IPS-20b (cell line): ENCODE measurements around the gene ALDH3B1.

Experiments
- H3K27ac ChIP-seq: one replicate; pipeline ENCODE4 v1.5.1; 2013; ENCODE audit warnings: low read length
- H3K27me3 ChIP-seq: 2 replicates; pipeline ENCODE4 v1.6.1; 2013; ENCODE audit warnings: mild to moderate bottlenecking, low read length, inconsistent platforms; ENCODE audit not compliant: insufficient read depth
- H3K36me3 ChIP-seq: 2 replicates; pipeline ENCODE4 v1.6.1; 2013; ENCODE audit warnings: low read depth, mild to moderate bottlenecking, inconsistent platforms, low read length, moderate library complexity; ENCODE audit not compliant: insufficient read depth
- H3K4me1 ChIP-seq: 2 replicates; pipeline ENCODE4 v1.6.1; 2013; ENCODE audit warnings: mild to moderate bottlenecking, control low read depth, inconsistent platforms, low read length, moderate library complexity; ENCODE audit not compliant: insufficient read depth
- H3K4me3 ChIP-seq: 2 replicates; pipeline ENCODE4 v1.5.1; 2013; ENCODE audit warnings: mild to moderate bottlenecking, low read length, inconsistent platforms
- H3K9ac ChIP-seq: 2 replicates; pipeline ENCODE4 v1.6.1; 2013; ENCODE audit warnings: low read depth, mild to moderate bottlenecking, inconsistent platforms, low read length, moderate library complexity
- H3K9me3 ChIP-seq: 2 replicates; pipeline ENCODE4 v1.6.1; 2013; ENCODE audit warnings: mild to moderate bottlenecking, low read depth, low read length, inconsistent platforms; ENCODE audit not compliant: insufficient read depth

The ALDH3B1 gene

DNA sequence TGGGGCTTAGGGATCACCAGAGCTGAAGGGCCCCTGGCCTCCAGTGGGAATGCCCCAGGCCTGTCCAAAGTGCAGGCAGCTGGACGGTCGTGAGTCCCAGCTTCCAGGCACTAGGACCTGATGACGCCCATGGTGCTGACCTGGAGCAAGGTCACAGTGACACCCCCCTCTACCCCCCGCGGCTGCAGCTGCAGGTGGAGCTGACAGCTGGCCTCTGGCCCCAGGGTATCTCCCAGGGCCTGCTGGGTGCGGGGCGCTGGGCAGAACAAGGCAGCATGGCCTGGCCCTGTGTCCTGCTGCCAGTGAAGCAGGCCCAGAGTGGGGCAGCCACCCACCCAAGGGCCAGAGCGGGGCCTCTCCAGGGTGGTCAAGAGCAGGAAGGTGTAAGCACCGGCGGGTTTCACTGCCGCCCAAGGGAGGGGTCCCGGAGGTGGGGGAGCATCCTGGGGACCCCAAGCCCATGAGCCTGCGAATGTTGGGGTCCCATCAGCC lies 28.1 kb downstream of the ALDH3B1 start:
- Histone ChIP-seq H3K9me3 (no peaks in the 10 kb centered on the region), H3K27ac (no peak overlapping the region), H3K36me3 (peaks cover 21% of the 10 kb centered on the region), H3K4me3 (peak overlapping the region; percentile 64), H3K4me1 (peaks cover 4% of the 10 kb centered on the region; the same call in 1 of the 2 replicates), H3K27me3 (no peaks in the 10 kb centered on the region), H3K9ac (peak overlapping the region; percentile 39; the same call in 1 of the 2 replicates)

DNA sequence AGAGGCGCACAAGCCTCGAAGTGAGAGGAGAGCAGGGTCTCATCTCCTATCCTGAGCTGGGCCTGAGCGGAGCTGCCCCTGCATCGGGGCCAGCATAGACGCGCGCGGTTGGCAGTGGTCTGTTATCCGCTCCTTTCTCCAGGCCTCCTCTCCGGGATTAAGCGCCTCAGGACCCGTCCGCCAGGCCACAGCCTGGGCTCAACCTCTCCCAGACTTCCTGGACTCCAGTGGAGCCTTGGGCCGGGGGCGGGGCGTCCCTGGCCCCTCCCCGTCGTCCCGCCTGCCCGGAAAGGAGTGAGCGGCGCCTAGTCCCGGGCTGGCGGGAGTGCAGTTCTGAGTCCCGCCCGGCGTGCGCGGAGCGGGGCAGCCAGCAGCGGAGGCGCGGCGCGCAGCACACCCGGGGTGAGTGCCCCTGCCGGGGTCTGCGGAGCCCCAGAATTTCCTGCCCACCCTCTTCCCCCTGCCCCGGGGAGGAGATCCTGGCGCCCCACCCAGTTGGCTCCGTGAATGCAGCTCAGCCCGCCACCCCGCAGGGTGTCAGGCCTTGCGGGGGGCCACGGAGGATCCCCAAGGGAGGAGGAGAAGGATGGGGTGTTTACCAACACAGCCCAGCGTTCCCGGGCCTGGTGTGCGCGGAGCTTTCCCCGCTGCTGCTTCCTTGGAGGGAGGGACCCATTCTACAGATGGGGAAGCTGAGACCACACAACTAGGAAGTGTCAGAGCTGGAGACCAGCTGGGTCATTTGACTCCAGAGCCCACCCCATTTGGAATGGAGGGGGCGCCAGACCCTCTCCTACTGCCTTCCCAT lies 28.8 kb downstream of the ALDH3B1 start, which contains the start of gene TCIRG1:
Gene TCIRG1 (plus strand): TSS at position 308 of the 808 bp plus-strand sequence. CDS start 2,247 bp downstream, outside the sequence.
- peak within 1 kb of the TSS; percentile 39; the same call in 1 of the 2 replicates for H3K9ac ChIP-seq
- peak within 1 kb of the TSS; percentile 64 for H3K4me3 ChIP-seq
- peaks cover 15% of the 10 kb centered on the region for H3K36me3 ChIP-seq
- peak within 1 kb of the TSS; percentile 55 for H3K27ac ChIP-seq
- H3K9me3 ChIP-seq: no peaks in the 10 kb centered on the region
- H3K27me3 ChIP-seq: no peaks in the 10 kb centered on the region
- H3K4me1 ChIP-seq: peaks cover 4% of the 10 kb centered on the region; the same call in 1 of the 2 replicates

DNA sequence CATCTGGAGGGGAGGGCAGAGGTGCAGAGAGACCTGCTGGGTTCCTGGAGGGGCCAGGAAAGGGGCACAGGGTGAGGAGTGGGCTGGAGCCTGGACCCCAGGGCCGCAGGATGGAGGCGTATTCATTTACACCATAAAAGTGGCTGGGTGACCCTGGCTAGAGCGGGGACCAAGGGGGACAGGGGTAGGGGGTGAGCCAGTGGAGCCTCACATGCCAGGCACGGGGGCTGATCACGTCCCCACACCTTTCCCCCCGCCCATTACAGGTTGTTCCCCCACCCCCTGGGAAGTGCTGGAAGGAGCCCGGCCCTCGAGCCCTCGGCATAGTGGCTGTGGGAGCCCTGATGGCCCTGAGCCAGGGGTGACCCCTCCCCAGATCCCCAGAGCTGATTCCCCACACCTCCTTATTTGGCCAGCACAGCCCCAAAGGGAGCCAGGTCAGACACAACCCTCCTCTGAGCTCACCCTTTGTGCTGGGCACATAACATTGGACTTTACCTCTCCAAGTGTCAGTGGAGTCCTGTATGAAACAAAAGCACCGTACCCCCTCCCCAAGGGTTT lies 29.5 kb downstream of the ALDH3B1 start:
- Histone ChIP-seq H3K4me3 (peak overlapping the region; percentile 64; the same call in 1 of the 2 replicates), H3K27me3 (no peaks in the 10 kb centered on the region), H3K27ac (peak overlapping the region; percentile 55), H3K9ac (peak overlapping the region; percentile 39; the same call in 1 of the 2 replicates), H3K4me1 (peaks cover 4% of the 10 kb centered on the region; the same call in 1 of the 2 replicates), H3K9me3 (no peaks in the 10 kb centered on the region), H3K36me3 (peaks cover 9% of the 10 kb centered on the region; the same call in 1 of the 2 replicates)

DNA sequence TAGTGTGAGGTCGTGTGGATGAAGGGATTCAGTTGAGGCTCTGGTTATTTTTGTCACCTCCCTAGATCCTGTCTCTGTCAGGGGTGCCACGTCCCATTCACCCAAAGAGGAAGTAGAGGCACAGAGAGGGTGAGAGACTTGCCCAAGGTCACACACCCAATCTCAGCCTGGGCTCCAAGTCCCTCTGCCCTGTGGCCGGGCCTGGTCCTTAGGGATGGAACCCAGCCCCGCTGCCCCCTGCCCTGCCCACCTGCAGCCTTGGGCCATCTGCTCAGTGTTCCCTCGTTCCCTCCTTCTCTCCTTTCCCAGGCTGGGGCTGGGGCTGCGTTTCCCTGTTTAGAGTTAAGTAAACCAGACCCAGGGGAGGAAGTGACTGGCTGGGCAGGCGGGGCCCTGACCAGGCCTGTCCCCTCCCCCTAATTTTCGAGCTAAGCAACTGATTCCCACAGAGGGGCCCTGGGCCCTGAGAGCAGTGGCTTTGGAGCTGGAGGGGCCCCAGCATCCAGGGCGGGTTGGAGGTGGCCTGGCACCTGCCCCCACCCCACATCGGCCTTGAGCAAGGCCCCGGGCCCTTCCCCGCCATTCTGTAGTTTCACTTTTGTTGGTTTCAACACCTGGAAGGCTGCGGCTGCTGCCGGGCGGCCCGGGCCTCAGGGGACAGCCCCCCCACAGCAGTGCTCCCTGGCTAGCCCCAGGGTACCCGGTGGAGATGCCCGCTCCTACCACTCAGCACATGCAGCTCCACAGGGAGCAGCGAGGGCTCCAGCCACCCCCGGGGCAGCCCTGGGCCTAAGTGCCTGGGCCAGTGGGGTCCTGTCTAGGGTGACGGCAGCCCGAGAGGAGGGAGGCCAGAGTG lies 30.2 kb downstream of the ALDH3B1 start:
- Histone ChIP-seq H3K4me1 (peaks cover 4% of the 10 kb centered on the region; the same call in 1 of the 2 replicates), H3K9ac (peak overlapping the region; percentile 16; the same call in 1 of the 2 replicates), H3K27ac (peak overlapping the region; percentile 55), H3K4me3 (no peak overlapping the region), H3K36me3 (peaks cover 3% of the 10 kb centered on the region; the same call in 1 of the 2 replicates), H3K27me3 (no peaks in the 10 kb centered on the region), H3K9me3 (no peaks in the 10 kb centered on the region)

DNA sequence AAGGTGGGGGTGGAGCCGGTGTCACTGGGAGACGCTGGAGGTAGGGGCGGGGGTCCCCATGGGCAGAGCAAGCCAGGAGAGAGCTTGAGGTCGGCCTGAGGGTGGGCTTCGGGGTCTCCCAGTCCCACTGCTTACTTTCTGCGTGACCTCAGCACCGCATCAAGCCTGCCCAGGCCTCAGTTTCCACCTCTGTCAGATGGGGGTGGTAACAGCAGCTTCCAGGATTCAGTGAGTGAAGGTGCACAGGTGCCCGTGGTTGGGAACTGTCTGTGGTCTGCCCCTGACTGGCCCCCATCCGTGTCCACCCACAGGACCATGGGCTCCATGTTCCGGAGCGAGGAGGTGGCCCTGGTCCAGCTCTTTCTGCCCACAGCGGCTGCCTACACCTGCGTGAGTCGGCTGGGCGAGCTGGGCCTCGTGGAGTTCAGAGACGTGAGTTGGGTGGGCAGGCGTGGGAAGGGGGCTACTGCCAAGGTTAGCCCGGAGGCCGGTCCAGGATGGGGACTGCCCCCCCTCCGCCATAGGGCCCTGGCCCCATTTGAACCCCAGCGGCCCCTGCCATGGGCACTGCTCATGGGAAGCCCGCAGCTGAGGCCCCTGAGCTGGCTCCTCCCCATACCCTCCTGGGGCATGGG lies 30.9 kb downstream of the ALDH3B1 start:
- no peak overlapping the region for H3K27ac ChIP-seq
- no peak overlapping the region for H3K9ac ChIP-seq
- no peaks in the 10 kb centered on the region for H3K27me3 ChIP-seq
- H3K36me3 ChIP-seq: no peaks in the 10 kb centered on the region
- peaks cover 4% of the 10 kb centered on the region; the same call in 1 of the 2 replicates for H3K4me1 ChIP-seq
- no peak overlapping the region for H3K4me3 ChIP-seq
- H3K9me3 ChIP-seq: no peaks in the 10 kb centered on the region

DNA sequence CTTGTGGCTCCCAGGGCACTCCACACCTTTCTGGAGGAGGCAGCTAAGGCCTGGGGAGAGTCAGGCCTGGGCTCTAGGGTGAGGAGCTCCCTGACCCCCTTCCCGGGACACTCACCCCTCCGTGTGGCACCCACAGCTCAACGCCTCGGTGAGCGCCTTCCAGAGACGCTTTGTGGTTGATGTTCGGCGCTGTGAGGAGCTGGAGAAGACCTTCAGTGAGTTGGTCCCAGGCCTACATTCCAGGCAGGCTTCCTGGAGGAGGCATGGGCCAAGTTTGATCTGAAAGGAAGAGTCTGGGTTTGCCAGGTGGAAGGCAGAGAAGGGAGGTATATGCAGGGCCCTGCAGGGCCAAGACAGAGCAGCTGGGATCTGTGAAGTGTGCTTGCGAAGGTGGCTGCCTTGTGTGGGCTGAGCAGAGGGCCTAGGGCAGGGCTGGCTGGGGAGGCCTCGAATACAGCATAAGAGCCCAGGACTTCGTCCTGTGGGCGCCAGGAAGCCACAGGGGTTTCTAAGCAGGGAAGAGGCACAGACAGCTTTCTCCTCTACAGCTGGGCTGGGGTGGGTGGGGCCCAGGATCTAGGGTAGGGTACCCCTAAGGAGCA lies 31.6 kb downstream of the ALDH3B1 start:
- Histone ChIP-seq H3K27ac (no peak overlapping the region), H3K27me3 (no peaks in the 10 kb centered on the region), H3K9ac (no peak overlapping the region), H3K4me3 (no peak overlapping the region), H3K36me3 (no peaks in the 10 kb centered on the region), H3K9me3 (no peaks in the 10 kb centered on the region), H3K4me1 (peaks cover 4% of the 10 kb centered on the region; the same call in 1 of the 2 replicates)

DNA sequence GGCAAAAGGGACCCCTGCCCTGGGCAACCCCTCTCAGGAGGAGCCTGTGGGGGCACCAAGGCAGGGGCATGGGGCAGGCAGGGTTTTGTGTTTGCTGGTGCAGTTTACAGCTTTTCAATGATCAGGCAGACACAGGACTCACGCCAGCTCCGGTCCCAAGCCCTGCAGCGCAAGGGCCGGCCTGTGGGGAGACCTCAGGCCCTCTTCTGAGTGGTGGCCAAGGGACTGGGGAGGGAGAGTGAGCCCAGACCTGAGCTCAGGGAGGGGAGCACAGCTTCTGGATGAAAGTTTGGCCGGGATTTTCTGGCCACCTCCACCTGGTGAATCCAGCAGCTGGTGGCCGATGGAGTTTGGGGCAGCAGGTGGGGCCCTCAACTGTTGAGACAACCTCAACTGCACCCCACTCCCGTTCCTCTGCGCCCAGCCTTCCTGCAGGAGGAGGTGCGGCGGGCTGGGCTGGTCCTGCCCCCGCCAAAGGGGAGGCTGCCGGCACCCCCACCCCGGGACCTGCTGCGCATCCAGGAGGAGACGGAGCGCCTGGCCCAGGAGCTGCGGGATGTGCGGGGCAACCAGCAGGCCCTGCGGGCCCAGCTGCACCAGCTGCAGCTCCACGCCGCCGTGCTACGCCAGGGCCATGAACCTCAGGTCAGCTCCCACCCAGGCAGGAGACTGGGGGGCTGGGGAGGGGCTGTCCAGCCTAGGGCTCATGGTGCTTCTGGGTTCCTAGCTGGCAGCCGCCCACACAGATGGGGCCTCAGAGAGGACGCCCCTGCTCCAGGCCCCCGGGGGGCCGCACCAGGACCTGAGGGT lies 32.3 kb downstream of the ALDH3B1 start:
- H3K27me3 ChIP-seq: no peaks in the 10 kb centered on the region
- H3K27ac ChIP-seq: no peak overlapping the region
- no peak overlapping the region for H3K9ac ChIP-seq
- H3K4me3 ChIP-seq: no peak overlapping the region
- peaks cover 4% of the 10 kb centered on the region; the same call in 1 of the 2 replicates for H3K4me1 ChIP-seq
- no peaks in the 10 kb centered on the region for H3K36me3 ChIP-seq
- H3K9me3 ChIP-seq: no peaks in the 10 kb centered on the region

DNA sequence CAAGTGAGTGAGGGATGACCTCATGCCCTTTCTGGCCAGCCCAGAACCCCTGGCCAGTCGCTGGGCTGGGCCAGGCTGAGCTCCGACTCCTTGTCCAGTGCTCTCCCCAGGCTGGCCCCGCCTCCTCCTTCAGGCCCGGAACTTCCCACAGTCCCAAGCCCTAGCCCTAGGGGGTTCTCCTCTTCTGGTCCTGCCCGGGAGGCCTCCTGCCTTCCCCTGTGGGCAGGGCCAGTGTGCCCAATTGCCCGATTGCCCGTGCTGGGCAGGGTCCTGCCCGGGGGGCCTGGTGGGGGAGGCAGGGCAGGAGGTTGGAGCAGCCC lies 32.9 kb downstream of the ALDH3B1 start:
- no peak overlapping the region for H3K27ac ChIP-seq
- H3K9ac ChIP-seq: no peak overlapping the region
- H3K27me3 ChIP-seq: no peaks in the 10 kb centered on the region
- no peak overlapping the region for H3K4me3 ChIP-seq
- no peaks in the 10 kb centered on the region for H3K36me3 ChIP-seq
- no peaks in the 10 kb centered on the region for H3K9me3 ChIP-seq
- H3K4me1 ChIP-seq: peaks cover 4% of the 10 kb centered on the region; the same call in 1 of the 2 replicates

DNA sequence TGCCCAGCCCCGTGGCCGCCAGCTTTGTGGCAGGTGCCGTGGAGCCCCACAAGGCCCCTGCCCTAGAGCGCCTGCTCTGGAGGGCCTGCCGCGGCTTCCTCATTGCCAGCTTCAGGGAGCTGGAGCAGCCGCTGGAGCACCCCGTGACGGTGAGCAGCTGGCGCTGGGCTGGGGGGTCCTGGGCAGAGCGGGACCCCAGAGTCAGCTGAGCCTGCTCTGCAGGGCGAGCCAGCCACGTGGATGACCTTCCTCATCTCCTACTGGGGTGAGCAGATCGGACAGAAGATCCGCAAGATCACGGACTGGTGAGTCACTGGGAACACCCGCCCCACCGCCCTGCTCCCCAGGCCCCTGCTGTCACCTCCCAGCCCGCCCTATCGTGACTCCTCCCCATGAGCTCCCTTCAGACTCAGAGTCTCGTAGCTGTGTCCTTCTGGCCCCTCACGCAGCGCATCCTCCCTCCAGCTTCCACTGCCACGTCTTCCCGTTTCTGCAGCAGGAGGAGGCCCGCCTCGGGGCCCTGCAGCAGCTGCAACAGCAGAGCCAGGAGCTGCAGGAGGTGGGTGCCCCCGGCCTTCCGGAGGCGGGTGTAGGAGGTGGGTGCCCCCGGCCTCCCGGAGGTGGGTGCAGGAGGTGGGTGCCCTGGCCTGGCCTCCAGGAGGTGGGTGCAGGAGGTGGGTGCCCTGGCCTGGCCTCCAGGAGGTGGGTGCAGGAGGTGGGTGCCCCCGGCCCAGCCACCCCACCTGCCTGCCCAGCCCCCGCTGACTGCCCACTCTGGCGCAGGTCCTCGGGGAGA lies 33.4 kb downstream of the ALDH3B1 start:
- Histone ChIP-seq H3K4me1 (peaks cover 4% of the 10 kb centered on the region; the same call in 1 of the 2 replicates), H3K27ac (no peak overlapping the region), H3K36me3 (no peaks in the 10 kb centered on the region), H3K4me3 (no peak overlapping the region), H3K9ac (no peak overlapping the region), H3K27me3 (no peaks in the 10 kb centered on the region), H3K9me3 (no peaks in the 10 kb centered on the region)
